ENCODE results near the gene LYRM4. TPM values are rescaled to one million over a fixed set of nuclear protein-coding genes. Genes with fewer than 3 reads are reported as not detected.

Gene LYRM4
- total RNA-seq, 1 donor = 16.6 TPM

DNA sequence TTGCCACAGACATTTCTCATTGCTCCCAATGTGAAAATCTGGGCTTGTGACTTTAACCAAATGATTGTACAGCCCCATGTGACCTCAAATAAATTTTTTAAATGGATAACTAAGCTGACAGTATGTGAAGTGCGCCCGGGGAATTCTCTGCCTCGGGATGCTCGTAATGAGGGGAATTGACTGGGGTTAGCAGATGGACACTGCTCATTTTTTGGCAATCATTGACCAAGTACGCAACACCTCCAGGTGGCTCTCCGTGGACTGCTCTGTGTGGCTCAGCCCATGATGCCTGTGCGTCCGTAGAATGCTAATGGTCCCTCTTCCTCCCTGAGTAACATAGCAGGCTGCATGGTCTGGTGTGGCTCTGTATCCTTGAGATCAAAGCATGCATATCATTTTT, 42.9 kb upstream of the LYRM4 start:
- Histone ChIP-seq H4K20me1 (ENCODE audit: insufficient read depth, low read length) (peaks cover 33% of the 10 kb centered on the region), H3K27ac (ENCODE audit: low read depth, low read length) (no peak overlapping the region), H2AFZ (ENCODE audit: low read length) (no peak overlapping the region), H3K36me3 (ENCODE audit: insufficient read depth, low read length) (no peaks in the 10 kb centered on the region), H3K79me2 (ENCODE audit: insufficient read depth, low read length) (peaks cover 10% of the 10 kb centered on the region), H3K4me1 (ENCODE audit: insufficient read depth, low read length) (peaks cover 10% of the 10 kb centered on the region), H3K4me3 (ENCODE audit: insufficient read depth, low read length) (no peak overlapping the region), H3K4me2 (ENCODE audit: insufficient read depth, low read length) (no peak overlapping the region), H3K27me3 (ENCODE audit: insufficient read depth, low read length) (no peaks in the 10 kb centered on the region), H3K9me3 (ENCODE audit: low read depth, low read length) (no peaks in the 10 kb centered on the region)
- DNase-seq (ENCODE audit: insufficient read length, low spot score, missing footprints) = no peak
- TF ChIP-seq, protein P1, sequence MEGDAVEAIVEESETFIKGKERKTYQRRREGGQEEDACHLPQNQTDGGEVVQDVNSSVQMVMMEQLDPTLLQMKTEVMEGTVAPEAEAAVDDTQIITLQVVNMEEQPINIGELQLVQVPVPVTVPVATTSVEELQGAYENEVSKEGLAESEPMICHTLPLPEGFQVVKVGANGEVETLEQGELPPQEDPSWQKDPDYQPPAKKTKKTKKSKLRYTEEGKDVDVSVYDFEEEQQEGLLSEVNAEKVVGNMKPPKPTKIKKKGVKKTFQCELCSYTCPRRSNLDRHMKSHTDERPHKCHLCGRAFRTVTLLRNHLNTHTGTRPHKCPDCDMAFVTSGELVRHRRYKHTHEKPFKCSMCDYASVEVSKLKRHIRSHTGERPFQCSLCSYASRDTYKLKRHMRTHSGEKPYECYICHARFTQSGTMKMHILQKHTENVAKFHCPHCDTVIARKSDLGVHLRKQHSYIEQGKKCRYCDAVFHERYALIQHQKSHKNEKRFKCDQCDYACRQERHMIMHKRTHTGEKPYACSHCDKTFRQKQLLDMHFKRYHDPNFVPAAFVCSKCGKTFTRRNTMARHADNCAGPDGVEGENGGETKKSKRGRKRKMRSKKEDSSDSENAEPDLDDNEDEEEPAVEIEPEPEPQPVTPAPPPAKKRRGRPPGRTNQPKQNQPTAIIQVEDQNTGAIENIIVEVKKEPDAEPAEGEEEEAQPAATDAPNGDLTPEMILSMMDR (IDR thresholded peaks at IDR 0.05; ENCODE audit: extremely low read depth, low read depth, low read length) = no peak

DNA sequence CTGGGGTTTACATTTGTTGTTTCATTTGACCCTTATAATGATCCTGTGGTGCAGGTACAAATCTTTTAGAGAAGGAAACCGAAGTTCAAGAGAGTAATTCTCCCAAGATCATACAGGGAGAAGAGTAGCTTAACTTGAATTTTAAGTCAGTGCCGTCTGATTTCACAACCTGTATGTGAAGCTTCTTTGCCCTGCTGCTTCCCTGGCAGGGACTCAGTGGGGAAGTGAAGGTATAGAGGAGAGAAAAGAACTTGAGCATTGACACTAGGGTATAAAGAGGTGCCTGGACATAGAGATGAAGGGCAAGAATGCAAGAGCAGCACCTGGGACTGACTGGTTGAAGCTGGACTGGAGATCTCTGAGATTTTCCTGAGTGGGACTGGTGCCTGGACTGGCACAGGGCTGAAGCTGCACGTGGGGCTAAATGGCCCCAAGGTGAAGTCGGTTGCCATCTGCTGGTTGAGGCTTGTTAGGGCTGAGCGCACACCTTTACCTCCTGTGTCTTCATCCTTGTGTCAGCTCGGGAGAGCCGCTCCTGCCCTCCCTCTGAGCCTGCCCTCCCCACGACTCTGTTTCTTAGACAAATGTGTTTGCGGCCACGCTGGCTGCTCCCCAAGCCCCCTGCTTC, 42.4 kb upstream of the LYRM4 start:
- Histone ChIP-seq H3K4me3 (ENCODE audit: insufficient read depth, low read length) (no peak overlapping the region), H2AFZ (ENCODE audit: low read length) (no peak overlapping the region), H3K4me1 (ENCODE audit: insufficient read depth, low read length) (peaks cover 10% of the 10 kb centered on the region), H3K36me3 (ENCODE audit: insufficient read depth, low read length) (no peaks in the 10 kb centered on the region), H3K9me3 (ENCODE audit: low read depth, low read length) (no peaks in the 10 kb centered on the region), H3K27ac (ENCODE audit: low read depth, low read length) (no peak overlapping the region), H4K20me1 (ENCODE audit: insufficient read depth, low read length) (peaks cover 33% of the 10 kb centered on the region), H3K79me2 (ENCODE audit: insufficient read depth, low read length) (peaks cover 13% of the 10 kb centered on the region), H3K4me2 (ENCODE audit: insufficient read depth, low read length) (peak overlapping the region; percentile 42), H3K27me3 (ENCODE audit: insufficient read depth, low read length) (no peaks in the 10 kb centered on the region)
- no peak for DNase-seq (ENCODE audit: insufficient read length, low spot score, missing footprints)
- TF ChIP-seq, protein P1 (IDR thresholded peaks at IDR 0.05; ENCODE audit: extremely low read depth, low read depth, low read length) = peak; percentile 35

DNA sequence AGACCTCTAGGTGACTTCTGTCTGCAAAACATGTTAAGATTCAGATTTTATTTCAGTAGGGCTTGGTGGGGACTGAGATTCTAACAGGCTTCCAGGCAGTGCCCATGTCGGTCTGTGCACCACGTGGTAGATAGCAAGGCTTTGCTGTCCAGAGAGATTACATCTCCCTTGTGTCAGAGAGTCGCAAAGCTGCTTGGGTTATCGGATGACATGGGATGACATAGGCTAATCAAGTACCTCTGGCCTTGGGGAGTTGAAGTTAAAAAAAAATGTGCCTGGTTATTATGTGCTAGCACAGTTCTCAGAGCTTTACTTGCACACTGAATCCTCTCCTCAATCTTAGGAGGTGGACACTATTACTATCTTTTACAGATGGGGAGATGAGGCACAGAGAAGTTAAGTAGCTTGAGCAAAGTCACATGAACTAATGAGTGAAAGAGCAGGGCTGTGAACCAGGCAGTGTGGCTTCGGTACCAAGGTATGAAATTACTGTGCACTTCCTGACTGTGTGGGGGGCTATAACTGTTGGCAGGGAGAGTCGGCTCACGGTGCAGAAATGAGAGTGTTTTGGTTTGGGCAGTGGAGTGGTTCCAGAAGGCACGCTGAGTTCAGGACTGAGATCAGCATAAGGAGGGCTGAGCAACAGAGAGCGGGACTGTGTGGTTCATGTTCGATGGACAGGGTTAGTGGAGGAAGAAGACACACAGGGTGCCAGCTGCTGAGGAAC, 41.6 kb upstream of the LYRM4 start:
- H3K36me3 ChIP-seq (ENCODE audit: insufficient read depth, low read length) = no peaks in the 10 kb centered on the region
- no peak overlapping the region for H3K27ac ChIP-seq (ENCODE audit: low read depth, low read length)
- H4K20me1 ChIP-seq (ENCODE audit: insufficient read depth, low read length) = peaks cover 33% of the 10 kb centered on the region
- TF ChIP-seq, protein P1 (IDR thresholded peaks at IDR 0.05; ENCODE audit: extremely low read depth, low read depth, low read length) = no peak
- no peak overlapping the region for H2AFZ ChIP-seq (ENCODE audit: low read length)
- DNase-seq (ENCODE audit: insufficient read length, low spot score, missing footprints) = no peak
- H3K27me3 ChIP-seq (ENCODE audit: insufficient read depth, low read length) = no peaks in the 10 kb centered on the region
- H3K4me3 ChIP-seq (ENCODE audit: insufficient read depth, low read length) = no peak overlapping the region
- peak overlapping the region; percentile 42 for H3K4me2 ChIP-seq (ENCODE audit: insufficient read depth, low read length)
- H3K79me2 ChIP-seq (ENCODE audit: insufficient read depth, low read length) = peaks cover 12% of the 10 kb centered on the region
- peaks cover 10% of the 10 kb centered on the region for H3K4me1 ChIP-seq (ENCODE audit: insufficient read depth, low read length)
- no peaks in the 10 kb centered on the region for H3K9me3 ChIP-seq (ENCODE audit: low read depth, low read length)

DNA sequence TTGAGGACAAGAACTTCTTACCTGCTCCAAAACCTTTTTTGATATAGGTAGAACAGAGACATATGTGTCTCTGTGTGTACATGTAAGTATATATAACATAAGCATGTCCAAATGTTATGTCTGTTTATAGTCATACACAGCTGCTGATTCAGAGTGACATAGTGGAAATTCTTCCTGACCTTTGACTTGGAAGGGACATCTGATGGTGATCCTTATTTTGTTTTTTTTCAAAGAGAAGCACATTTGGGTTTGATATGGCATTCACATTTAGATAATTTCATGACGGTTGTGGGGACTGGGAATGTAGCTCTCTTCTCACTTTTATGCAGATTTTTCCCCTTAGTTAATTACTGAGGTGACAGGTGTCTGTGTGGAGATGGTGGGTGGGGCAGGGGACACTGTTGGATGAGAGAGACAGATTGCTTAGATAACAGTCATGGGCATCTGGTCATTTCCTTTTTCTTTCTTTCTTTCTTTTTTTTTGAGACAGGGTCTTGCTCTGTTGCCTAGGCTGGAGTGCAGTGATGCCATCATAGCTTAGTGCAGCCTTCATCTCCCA, 39.5 kb upstream of the LYRM4 start:
- H3K4me3 ChIP-seq (ENCODE audit: insufficient read depth, low read length) = no peak overlapping the region
- H3K4me1 ChIP-seq (ENCODE audit: insufficient read depth, low read length) = no peaks in the 10 kb centered on the region
- no peak for DNase-seq (ENCODE audit: insufficient read length, low spot score, missing footprints)
- no peaks in the 10 kb centered on the region for H3K36me3 ChIP-seq (ENCODE audit: insufficient read depth, low read length)
- TF ChIP-seq, protein P1 (IDR thresholded peaks at IDR 0.05; ENCODE audit: extremely low read depth, low read depth, low read length) = no peak
- peaks cover 20% of the 10 kb centered on the region for H4K20me1 ChIP-seq (ENCODE audit: insufficient read depth, low read length)
- H3K27ac ChIP-seq (ENCODE audit: low read depth, low read length) = no peak overlapping the region
- H3K4me2 ChIP-seq (ENCODE audit: insufficient read depth, low read length) = no peak overlapping the region
- peaks cover 13% of the 10 kb centered on the region for H3K79me2 ChIP-seq (ENCODE audit: insufficient read depth, low read length)
- no peaks in the 10 kb centered on the region for H3K9me3 ChIP-seq (ENCODE audit: low read depth, low read length)
- H2AFZ ChIP-seq (ENCODE audit: low read length) = no peak overlapping the region
- H3K27me3 ChIP-seq (ENCODE audit: insufficient read depth, low read length) = no peaks in the 10 kb centered on the region
